Medulla oblongata (tissue), 1 donor: ENCODE measurements around the gene UTP18.
"Not testable (repeated sequence)": the region's sequence is repeated elsewhere in the genome, so short reads cannot be mapped to it uniquely, and the experiment has no call there.

Experiments
- DNase-seq: peaks from one replicate; pipeline ENCODE4 v3.0.0-alpha.2; 2015; ENCODE audit errors: extremely low spot score

The UTP18 gene

DNA sequence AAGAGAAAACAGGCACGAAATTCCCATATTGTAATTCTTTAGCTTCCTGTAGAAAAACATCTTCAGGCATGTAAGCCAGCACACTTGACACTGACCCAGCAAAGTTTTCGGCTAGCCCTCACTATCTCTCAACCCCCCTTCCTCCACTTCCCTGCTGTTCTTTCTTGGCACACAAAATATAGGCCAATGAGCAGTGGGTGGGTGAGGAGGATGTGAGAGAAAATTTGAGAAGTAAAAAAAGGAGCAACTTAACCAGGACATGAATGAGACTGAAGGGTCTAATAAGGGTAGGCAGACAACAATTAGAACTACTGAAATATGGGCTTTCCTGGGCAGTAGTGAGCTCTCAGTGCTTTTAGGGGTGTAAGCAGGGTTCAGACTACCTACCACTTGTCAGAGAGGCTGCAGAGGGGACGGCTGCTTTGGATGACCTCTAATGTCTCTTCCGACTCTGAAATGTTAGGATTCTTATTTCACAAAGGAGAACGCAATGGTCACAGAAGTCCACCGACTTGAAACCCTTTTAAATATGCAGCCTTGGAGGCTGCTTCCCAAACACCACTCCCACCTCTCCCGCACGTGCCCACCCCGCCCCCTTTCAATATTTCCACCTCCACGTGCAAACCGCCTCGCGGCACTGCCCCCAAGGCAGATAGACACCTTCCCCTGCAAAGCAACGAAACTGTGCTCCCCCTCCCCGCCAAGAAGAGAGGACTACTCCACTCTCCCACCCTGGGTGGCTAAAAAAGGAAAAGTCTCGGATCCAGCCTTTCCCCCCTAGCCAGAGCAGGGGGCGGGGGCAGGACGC lies 1.4 kb upstream of the UTP18 start:
- peak; percentile 69 for DNase-seq

DNA sequence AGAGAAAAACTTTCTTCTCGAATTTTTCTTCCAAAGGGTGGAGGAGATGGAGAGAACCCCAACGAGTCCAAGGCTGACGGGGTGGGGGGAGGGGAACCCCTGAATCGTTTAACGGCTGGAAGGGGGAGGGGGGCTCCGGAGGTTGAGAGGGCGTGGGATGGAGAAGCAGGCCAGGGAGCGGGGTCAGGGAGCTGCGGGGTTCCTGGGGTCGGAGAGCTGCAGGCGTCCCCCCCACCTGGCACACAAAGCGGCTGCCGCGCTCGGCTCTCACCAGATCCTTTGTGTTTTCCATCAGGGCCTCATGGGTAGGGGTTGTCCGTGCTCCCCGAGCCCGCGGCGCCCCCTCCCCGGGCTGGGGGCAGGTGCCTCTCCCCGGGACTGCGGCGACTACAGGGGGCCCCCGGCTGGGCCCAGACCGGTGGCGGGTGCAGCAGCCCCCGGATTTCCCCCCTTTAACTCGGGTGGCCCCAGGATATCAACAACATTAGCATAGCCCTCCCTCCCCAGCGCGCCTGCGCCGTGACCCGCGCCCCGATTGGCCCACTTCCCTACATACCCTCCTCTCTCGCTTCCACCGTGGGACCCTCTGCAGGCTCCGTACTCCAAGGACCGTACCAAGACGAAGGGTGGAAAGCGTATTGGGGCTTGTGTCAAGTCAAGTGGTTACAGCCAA lies 646 bp upstream of the UTP18 start, which contains the start of gene MBTD1:
Gene MBTD1, minus strand, starts transcription at position 486 of the 673 bp plus-strand sequence. CDS start 34,888 bp downstream, outside the sequence.
- DNase-seq = peak; percentile 98

DNA sequence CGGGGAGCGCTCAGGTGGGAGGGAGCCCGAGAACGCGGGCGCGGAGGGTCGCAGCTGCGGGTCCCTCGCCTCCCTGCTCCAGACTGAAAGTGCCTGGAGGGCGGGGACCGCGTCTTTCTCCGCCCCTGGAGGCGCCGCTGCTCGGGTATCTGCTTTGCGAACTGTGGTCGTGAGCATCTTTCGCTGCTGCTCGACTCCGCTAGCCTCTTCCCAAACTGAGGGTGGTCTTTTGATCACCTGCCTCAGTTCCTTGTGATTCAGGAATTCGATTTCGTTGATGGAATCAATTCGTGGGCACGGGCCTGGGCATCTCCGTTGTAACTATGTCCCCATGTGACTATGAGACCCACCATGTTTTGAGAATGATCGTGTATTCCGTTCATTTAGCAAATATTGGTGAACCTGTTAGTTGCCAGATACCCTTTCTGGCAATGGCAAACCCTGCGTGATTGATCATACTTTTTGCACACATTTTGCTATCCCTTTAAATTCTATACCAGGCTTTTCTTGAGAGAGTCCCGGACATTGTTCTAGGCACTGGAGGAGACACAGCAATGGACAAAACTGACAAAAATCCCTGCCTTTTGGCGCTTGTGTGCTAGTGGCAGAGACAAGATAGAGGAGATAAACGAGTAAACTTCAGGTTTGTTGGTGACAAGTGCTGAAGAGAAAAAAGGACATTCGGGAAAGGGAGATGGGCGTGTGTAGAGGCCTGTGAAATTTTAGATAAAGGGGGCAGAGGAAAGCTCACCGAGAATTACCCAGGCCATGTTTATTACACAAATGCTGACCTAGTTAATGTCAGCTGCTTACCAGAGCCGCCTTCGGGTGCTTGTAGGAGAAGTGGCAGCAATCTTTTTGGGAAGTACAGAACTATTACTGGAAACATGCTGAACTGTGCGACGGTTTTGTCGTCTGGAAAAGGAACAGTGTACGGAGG lies 948 bp downstream of the UTP18 start:
- DNase-seq = peak; percentile 58

DNA sequence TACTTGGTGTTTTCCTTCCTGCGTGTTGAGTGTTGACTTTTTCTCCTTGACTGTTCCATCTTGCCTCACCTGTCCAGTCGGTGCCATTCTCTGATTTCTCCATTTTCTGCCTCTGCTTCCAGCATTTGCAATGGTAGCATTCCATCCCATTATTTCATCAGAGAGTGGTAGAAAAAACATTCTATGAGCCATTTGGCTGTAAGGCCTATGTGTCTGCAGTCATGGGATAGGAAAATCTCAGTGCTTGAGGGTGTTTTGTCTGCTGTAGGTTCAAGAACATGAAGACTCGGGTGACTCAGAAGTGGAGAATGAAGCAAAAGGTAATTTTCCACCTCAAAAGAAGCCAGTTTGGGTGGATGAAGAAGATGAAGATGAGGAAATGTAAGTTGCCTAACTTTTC lies 2.7 kb downstream of the UTP18 start:
- DNase-seq = no peak

DNA sequence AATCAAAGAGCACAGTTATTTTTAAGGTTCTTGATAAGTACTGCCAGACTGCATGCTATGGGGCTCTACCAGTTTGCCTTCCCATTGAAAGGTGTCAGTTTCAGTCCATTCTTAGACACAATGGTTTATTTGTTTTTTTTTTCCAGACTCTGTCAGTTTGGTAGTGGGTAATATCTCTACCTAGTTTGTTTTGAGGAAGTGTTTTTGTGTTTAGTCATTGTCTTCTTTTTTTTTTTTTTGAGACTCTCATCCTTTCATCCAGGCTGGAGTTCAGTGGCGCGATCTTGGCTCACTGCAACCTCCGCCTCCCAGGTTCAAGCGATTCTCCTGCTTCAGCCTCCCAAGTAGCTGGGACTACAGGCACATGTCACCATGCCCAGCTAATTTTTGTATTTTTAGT lies 4.1 kb downstream of the UTP18 start:
- DNase-seq = not testable (repeated sequence)

DNA sequence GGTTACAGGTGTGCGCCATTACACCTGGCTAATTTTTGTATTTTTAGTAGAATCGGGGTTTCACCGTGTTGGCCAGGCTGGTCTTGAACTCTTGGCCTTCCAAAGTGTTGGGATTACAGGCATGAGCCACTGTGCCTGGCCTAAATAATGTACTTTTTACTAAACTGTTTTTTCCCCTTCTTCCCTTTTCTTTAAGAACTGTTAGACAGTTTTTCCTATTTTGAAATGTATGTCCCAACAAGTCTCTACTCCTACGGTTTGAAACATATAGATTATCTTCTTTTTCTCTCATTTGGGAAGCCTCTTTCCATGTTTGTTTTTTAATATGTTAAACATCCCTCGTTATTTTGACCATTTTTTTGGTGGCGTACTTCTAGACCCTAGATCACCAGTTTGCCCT lies 9.6 kb downstream of the UTP18 start:
- no peak for DNase-seq

DNA sequence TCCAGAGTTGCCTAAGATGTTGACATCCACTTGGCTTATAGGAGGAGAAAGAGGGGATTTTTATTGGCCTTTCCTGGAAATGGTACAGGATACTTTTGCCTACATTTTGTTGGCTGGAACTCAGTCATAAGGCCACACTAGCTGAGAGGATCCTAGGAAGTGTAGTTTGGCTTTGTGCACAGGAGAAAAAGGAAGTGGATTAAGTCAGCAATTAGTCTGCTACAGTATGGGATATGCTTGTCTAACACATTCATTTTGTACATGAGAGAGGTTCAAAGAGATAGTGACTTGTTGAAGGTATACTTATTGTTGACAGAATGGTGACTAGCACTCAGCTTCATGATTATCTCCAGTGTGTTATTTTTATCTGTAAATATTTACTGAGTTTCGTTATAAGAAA lies 10.3 kb downstream of the UTP18 start:
- no peak for DNase-seq

DNA sequence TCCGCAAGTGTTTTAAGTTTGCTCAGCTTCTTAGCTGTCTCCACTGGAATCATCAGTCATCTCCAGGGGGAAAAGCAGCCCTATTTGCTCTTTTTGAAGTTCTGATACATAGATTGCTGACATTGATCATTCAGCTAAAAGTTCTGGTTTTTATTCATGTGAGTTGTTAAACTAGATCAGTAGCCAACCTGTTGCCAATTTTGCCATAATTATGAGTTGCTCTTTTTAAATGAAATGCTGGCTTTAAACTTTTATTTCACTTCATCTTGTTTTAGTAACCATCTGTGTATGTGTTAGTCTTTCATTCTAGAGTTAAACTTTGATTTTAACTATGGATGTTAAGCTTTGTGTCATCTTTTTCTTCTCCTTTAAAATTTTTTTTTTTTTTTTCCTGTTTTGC lies 12.5 kb downstream of the UTP18 start:
- DNase-seq = no peak

DNA sequence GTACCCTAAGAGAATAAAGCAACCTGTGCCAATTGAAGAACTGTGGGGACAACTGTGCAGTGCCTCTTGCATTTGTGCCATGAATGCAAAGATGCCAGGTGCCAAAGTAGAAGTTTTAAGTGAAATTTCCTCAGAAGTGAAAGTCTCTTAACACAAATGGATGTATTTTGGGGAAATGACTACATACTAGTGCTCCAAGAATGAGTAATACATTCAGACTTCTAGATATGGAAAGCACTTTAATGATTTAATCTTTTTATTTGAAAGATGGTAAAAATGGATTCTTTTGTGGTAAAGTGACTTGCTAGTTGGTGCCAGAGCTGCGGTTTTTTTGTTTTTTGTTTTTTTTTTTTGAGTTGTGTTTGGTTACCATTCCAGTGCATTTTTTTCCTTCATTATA lies 15.0 kb downstream of the UTP18 start:
- no peak for DNase-seq

DNA sequence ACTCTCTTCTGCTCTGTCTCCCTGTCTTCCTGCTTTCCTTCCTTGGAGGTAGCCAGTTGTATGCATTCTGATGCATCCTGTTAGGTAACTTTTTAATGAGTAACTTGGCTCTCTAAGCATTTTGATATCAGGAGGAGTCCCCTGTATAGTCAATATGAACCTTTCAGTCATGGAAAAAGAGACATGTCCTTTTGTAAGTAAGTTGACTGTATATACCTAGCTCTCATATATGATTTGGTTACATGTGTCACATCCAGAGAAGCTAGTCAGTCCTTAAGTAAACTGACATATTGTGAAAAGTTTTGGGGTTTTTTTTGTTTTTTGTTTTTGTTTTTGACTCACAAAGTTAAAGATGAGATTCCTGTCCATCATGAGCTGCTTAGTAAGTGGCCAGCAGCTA lies 18.8 kb downstream of the UTP18 start:
- DNase-seq = no peak

DNA sequence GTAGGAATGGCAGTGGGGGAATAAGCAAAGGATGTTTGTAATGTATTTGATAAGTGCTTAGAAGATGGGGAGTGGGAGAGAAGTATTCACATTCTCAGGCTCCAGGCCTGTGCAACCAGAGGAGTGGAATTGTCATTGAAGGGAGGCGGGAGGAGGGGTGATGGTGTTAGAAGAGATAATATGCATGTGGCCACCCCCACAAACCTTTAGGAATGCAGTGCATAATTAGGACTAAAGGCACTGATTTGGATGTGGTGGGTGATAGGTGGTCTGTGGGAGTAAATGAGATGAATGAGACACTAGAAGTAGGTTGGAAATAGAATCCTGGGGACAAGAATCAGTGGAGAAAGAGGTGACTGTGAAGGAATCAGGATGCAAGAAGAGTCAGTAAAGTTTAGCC lies 27.1 kb downstream of the UTP18 start:
- no peak for DNase-seq

DNA sequence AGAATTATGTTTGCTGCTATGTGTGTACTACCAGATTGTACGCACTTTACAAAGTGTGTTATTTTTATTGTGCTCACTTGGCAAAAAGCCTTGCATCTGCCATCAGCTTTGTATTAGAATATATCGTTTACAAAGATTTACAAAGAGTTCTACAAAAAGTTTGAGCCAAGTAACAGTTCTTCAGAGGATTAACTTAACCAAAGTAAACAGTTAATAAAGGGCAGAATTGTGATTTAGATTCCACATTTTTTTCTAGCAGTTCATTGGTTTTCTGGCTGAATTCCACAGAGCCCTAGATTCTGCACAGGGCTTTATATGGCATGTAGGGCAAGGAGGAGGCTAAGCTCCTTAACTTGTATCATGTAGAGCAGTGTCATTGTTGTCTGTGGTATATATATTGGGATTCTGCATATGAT lies 29.4 kb downstream of the UTP18 start:
- no peak for DNase-seq

DNA sequence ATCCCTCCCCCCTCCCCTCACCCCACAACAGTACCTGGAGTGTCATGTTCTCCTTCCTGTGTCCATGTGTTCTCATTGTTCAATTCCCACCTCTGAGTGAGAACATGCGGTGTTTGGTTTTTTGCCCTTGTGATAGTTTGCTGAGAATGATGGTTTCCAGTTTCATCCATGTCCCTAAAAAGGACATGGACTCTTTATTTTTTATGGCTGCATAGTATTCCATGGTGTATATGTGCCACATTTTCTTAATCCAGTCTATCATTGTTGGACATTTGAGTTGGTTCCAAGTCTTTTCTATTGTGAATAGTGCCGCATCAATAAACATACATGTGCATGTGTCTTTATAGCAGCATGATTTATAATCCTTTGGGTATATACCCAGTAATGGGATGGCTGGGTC lies 34.0 kb downstream of the UTP18 start:
- not testable (repeated sequence) for DNase-seq

DNA sequence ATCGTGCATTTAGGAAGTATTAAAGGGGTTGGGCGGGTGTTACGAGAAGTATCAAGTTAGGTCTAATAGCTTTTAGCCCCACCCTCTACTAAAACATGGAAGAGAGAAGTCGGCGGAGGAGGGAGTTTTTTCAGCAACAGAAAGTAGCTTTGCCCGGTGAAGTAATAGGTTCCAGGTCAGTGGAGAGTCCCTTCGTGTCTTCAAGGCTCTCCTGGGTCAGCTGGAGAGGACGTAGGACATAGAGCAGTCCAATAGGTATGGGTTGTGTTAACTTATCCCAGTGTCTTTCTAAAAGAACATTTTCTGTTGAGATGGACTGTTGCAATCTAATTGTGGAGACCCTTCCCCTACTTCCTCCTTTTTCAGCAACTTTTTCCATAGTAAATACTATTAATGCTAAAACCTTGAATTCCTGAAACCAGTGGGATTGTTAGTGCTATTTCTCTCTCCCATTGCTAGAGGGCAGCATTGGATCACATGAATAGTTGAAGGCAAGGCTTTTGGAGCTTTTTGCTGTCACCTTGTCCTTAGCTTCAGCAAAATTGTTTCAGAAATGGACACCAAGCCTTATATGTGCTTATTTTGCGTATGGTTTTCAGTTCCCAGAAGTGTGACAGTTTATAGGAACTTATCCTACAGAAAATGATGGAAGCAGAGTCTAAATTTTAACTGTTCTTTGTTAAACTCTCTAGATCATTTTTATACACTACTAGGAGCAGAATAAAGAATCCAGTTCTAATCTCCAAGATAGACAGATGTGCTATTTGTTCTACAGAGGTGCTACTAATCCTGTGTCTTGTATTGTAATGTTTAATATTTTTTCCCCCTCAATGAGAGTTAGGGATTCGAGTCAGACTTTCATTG lies 38.4 kb downstream of the UTP18 start:
- DNase-seq = peak; percentile 92

DNA sequence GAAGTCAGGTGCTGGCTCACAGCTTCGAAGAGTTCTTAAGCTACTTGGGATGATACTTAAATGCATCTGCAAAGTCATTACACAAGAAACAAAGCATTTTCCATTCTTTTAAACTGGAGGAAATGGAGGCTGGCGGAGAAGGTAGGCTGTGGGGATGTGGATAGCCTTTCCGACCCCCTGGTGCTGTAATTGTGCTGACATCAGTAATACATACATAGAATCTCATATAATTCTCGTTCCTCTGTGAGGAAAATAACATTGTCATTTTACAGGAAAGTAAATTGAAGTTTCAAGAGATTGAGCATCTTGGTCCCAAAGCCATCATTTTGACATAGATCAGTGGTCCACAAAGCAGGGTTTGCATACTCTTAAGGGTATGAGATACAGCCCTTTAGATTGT lies 39.5 kb downstream of the UTP18 start:
- DNase-seq = no peak

DNA sequence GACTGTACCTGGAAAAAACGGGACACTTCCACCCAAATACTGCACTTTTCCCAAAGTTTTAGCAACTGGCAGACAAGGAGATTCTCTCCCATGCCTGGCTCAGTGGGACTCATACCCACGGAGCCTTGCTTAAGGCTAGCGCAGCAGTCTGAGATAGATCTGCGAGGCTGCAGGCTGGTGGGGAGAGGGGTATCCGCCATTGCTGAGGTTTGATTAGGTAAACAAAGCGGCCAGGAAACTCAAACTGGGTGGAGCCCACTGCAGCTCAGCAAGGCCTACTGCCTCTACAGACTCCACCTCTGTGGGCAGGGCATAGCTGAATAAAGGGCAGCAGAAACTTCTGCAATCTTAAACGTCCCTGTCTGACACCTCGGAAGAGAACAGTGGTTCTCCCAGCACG lies 44.8 kb downstream of the UTP18 start:
- no peak for DNase-seq

DNA sequence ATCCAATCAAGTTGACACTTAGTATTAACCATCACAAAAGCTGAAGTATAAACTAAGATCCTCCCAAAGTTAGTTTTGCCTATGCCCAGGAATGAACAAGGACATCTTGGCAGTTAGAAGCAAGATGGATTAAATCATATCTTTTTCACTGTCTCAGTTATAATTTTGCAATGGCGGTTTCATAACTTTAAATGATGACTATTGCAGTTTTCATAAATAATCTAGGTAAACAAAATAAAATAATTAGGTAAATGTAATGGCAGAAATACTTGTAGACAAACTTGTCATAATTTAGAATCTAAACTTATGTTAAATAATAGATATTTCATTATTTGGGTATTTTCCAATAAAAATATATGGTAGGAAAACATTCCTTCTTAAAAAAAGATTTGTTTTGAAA lies 51.7 kb downstream of the UTP18 start:
- DNase-seq = not testable (repeated sequence)

DNA sequence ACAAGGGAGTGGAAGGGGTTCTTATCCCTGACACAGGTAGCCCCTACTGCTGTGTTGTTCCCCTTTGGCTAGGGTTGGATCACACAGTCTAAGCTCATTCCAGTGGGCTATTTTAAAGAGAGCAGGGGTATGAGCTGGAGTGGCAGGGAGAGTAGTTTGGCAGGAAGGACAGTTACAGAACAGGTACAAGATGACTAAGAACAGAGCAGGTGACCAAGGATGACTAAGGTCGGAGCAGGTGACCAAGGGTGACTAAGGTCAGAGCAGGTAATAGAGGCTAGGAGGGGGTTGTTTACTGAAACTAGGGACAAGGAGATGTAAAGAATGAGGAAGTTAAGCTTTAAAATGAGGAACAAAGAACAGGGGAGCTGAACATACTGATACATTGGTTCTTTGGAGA lies 58.8 kb downstream of the UTP18 start:
- DNase-seq = no peak

DNA sequence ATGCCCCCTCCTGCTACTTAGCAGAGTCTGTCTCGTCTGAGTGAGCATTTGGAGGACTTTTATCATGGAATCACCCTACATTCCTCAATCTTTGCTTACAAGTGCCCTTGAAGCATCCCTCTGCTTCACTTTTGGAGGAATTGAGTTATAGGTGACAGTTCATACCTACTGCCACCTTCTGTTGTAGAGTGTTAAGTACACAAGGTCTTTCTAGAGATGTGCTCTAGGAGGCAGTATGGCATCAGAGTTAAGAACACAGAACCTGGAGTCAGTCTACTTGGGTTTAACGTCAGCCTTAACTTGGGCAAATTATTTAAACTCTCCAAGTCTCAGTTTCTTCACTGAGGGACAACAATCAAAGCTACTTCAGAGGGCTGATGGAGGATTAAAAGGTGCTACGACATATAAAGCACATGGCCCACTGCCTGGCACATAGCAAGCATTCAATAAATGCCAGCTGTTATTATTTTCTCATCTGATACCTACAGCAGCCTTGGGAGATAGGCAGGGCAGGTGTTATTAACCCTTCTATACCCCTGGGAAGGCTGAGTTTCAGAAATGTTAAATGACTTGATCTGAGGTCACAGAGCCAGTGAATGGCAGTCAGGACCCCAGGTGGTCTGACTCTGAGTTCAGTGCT lies 62.2 kb downstream of the UTP18 start:
- peak; percentile 79 for DNase-seq

DNA sequence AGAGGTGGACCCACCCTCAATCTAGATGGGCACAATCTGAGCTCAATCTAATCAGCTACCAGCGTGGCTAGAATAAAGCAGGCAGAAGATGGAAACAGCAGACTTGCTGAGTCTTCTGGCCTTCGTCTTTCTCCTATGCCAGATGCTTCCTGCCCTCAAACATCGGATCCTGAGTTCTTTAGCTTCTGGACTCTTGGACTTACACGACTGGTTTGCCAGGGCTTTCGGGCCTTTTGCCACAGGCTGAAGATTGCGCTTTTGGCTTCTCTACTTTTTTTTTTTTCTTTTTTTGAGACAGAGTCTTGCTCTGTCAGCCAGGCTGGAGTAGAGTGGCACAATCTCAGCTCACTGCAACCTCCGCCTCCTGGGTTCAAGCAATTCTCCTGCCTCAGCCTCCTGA lies 65.1 kb downstream of the UTP18 start:
- no peak for DNase-seq
